Lower leg skin (tissue), 3 donors: Measurements from ENCODE around the gene PCDHGA10.

Source experiments
- CTCF ChIP-seq, 3 donors: fragments of 450-650 bp; IDR thresholded peaks; one replicate each; pipeline ENCODE4 v1.5.1; 2016; ENCODE audit warnings: antibody characterized with exemption in 3 of 3, mild to moderate bottlenecking in 3 of 3, moderate library complexity in 2 of 3
- POLR2A ChIP-seq, 2 donors: fragments of 450-650 bp; IDR thresholded peaks; one replicate each; pipeline ENCODE4 v1.6.1; 2016 to 2017; ENCODE audit warnings: antibody characterized with exemption in 2 of 2, mild to moderate bottlenecking in 1 of 2, moderate library complexity in 1 of 2

GRCh38 chr5:141369994-141370848 lies 42.6 kb upstream of the PCDHGA10 start, which contains the start of gene PCDHGB3:
- no peak for TF ChIP-seq CTCF (IDR thresholded peaks at IDR 0.05)
- no peak for TF ChIP-seq POLR2A (IDR thresholded peaks at IDR 0.05)
